ENCODE data around the gene SRXN1. TPM values are rescaled to one million over a fixed set of nuclear protein-coding genes. Genes with fewer than 3 reads are reported as not detected.
A peak's percentile ranks its signal among the peaks of the same experiment; 100 is the strongest.

SRXN1 gene
- polyA plus RNA-seq, 1 donor from 2014 or later = 6.9 TPM

DNA sequence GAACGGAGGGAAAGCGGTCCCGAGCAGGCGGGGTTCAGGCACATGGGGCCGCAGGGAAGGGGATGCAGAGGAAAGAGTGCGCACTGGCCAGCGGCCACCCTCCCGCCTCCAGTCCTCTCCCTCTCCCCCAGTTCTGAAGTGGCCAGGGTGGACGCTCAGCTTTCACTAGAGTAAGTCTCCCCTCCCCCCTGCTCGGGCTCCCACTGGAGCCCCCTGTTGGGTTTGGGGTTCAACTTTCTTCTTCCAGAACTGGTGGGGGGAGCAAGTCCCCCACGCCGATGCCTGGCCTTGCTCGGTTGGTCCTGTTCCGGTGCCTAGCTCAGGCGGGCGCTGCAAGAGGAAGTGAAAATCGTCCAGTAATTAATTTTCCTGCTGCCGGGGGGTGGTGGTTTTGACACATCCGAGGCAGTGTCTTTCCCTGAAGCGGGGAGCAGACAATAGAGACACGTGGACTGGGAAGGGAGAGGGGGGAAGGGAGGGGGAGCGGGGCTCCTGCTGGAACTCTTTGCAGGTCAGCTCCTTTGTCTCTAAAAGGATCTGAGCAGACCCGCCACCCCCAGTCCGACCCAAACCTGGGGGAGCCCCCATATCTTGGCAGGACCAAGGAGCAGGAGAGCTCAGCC lies 23.4 kb upstream of the SRXN1 start:
- H3K9ac ChIP-seq (ENCODE audit: low read length) = peak overlapping the region; percentile 99
- H3K4me3 ChIP-seq (ENCODE audit: low read length) = peak overlapping the region; percentile 98
- TF ChIP-seq EZH2 (IDR thresholded peaks at IDR 0.05; ENCODE audit: borderline replicate concordance, insufficient read depth, low read length, poor library complexity, severe bottlenecking) (no peak), POLR2AphosphoS5 (IDR thresholded peaks at IDR 0.05) (peak; percentile 71), MXI1 (conservative IDR thresholded peaks at IDR 0.05; ENCODE audit: poor library complexity, severe bottlenecking) (peak; percentile 64), TAF1 (IDR thresholded peaks at IDR 0.05; ENCODE audit: low read depth) (no peak), RAD21 (conservative IDR thresholded peaks at IDR 0.05) (no peak), SMC3 (conservative IDR thresholded peaks at IDR 0.05; ENCODE audit: poor library complexity) (no peak), EP300 (conservative IDR thresholded peaks at IDR 0.05; ENCODE audit: poor library complexity, severe bottlenecking) (peak; percentile 9)
- TF ChIP-seq, protein P1, sequence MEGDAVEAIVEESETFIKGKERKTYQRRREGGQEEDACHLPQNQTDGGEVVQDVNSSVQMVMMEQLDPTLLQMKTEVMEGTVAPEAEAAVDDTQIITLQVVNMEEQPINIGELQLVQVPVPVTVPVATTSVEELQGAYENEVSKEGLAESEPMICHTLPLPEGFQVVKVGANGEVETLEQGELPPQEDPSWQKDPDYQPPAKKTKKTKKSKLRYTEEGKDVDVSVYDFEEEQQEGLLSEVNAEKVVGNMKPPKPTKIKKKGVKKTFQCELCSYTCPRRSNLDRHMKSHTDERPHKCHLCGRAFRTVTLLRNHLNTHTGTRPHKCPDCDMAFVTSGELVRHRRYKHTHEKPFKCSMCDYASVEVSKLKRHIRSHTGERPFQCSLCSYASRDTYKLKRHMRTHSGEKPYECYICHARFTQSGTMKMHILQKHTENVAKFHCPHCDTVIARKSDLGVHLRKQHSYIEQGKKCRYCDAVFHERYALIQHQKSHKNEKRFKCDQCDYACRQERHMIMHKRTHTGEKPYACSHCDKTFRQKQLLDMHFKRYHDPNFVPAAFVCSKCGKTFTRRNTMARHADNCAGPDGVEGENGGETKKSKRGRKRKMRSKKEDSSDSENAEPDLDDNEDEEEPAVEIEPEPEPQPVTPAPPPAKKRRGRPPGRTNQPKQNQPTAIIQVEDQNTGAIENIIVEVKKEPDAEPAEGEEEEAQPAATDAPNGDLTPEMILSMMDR (IDR thresholded peaks at IDR 0.05; ENCODE audit: poor library complexity, severe bottlenecking) = no peak
- TF ChIP-seq, protein P2, sequence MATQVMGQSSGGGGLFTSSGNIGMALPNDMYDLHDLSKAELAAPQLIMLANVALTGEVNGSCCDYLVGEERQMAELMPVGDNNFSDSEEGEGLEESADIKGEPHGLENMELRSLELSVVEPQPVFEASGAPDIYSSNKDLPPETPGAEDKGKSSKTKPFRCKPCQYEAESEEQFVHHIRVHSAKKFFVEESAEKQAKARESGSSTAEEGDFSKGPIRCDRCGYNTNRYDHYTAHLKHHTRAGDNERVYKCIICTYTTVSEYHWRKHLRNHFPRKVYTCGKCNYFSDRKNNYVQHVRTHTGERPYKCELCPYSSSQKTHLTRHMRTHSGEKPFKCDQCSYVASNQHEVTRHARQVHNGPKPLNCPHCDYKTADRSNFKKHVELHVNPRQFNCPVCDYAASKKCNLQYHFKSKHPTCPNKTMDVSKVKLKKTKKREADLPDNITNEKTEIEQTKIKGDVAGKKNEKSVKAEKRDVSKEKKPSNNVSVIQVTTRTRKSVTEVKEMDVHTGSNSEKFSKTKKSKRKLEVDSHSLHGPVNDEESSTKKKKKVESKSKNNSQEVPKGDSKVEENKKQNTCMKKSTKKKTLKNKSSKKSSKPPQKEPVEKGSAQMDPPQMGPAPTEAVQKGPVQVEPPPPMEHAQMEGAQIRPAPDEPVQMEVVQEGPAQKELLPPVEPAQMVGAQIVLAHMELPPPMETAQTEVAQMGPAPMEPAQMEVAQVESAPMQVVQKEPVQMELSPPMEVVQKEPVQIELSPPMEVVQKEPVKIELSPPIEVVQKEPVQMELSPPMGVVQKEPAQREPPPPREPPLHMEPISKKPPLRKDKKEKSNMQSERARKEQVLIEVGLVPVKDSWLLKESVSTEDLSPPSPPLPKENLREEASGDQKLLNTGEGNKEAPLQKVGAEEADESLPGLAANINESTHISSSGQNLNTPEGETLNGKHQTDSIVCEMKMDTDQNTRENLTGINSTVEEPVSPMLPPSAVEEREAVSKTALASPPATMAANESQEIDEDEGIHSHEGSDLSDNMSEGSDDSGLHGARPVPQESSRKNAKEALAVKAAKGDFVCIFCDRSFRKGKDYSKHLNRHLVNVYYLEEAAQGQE (IDR thresholded peaks at IDR 0.05; ENCODE audit: borderline replicate concordance) = peak; percentile 25
- no peaks in the 10 kb centered on the region for H3K9me3 ChIP-seq (ENCODE audit: low read length)
- no peaks in the 10 kb centered on the region for H3K9me2 ChIP-seq (ENCODE audit: insufficient read depth, low read length)
- H3K4me2 ChIP-seq (ENCODE audit: low read length) = peak overlapping the region; percentile 93
- H3K36me3 ChIP-seq (ENCODE audit: insufficient read depth, low read length) = no peaks in the 10 kb centered on the region
- H2AFZ ChIP-seq (ENCODE audit: low read depth, low read length) = peak overlapping the region; percentile 11
- H3K79me2 ChIP-seq (replicated peaks; ENCODE audit: insufficient read depth, low read length) = peaks cover 58% of the 10 kb centered on the region
- H3K27me3 ChIP-seq (ENCODE audit: insufficient read depth, low read depth, low read length) = no peaks in the 10 kb centered on the region
- H4K20me1 ChIP-seq (ENCODE audit: insufficient read depth) = peaks cover 4% of the 10 kb centered on the region
- no peaks in the 10 kb centered on the region for H3F3A ChIP-seq (ENCODE audit: insufficient read depth, low read length, poor library complexity, severe bottlenecking)
- peak overlapping the region; percentile 99 for H3K27ac ChIP-seq (ENCODE audit: low read length)

DNA sequence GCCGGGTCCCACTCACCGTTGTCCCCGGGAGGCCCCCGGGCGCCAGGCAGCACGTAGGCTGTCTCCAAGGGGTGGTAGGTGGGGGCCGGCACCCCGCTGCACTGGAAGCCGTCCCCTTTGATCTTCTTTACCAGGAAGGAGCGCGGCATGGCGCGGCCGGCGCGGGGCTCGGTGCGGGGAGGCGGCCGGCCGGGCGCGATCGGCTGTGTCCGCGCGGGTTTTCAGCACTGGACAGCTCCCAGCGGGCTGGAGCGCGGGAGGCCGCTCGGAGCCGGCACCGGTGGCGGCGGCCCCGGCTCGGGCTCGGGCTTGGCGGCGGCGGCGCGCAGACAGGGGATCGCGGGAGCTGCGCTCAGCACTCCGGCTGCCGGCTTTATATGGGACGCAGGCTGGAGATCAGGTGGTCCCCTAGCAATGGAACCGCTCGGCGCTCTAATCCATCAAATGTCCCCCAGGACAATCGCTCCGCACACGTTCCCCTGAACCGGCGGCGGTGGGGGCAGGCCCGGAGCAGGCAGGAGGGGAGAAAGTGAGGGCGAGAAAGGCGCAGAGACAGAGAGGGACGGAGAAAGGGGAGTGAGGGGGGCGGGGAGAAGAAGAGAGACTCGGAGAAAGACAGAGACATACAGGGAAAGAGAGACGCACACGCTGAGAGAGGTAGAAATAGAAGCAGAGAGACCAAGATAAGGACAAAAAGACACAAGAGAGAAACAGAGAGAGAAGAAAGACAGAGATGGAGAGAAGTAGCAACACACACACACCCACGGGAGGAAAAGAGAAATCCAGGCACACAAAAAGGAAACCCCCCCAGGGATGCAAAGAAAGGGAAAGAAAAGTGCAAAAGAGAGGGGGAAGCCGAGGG lies 22.7 kb upstream of the SRXN1 start, which contains the start of gene SCRT2:
SCRT2 (minus strand) TSS at position 350 of the 862 bp plus-strand sequence; CDS start at position 149, 201 bp downstream.
- TF ChIP-seq EZH2 (IDR thresholded peaks at IDR 0.05; ENCODE audit: borderline replicate concordance, insufficient read depth, low read length, poor library complexity, severe bottlenecking) (no peak), SMC3 (conservative IDR thresholded peaks at IDR 0.05; ENCODE audit: poor library complexity) (peak; percentile 28), EP300 (conservative IDR thresholded peaks at IDR 0.05; ENCODE audit: poor library complexity, severe bottlenecking) (peak; percentile 63), POLR2AphosphoS5 (IDR thresholded peaks at IDR 0.05) (peak; percentile 77), TAF1 (IDR thresholded peaks at IDR 0.05; ENCODE audit: low read depth) (peak; percentile 69), MXI1 (conservative IDR thresholded peaks at IDR 0.05; ENCODE audit: poor library complexity, severe bottlenecking) (peak; percentile 70), RAD21 (conservative IDR thresholded peaks at IDR 0.05) (peak; percentile 34)
- TF ChIP-seq, protein P1 (IDR thresholded peaks at IDR 0.05; ENCODE audit: poor library complexity, severe bottlenecking) = no peak
- TF ChIP-seq, protein P2 (IDR thresholded peaks at IDR 0.05; ENCODE audit: borderline replicate concordance) = no peak
- Histone ChIP-seq H3K27ac (ENCODE audit: low read length) (peak within 1 kb of the TSS; percentile 99), H3K36me3 (ENCODE audit: insufficient read depth, low read length) (no peaks in the 10 kb centered on the region), H3F3A (ENCODE audit: insufficient read depth, low read length, poor library complexity, severe bottlenecking) (no peaks in the 10 kb centered on the region), H3K9me2 (ENCODE audit: insufficient read depth, low read length) (no peaks in the 10 kb centered on the region), H3K9me3 (ENCODE audit: low read length) (no peaks in the 10 kb centered on the region), H3K27me3 (ENCODE audit: insufficient read depth, low read depth, low read length) (no peaks in the 10 kb centered on the region), H3K4me2 (ENCODE audit: low read length) (peak within 1 kb of the TSS; percentile 96), H3K4me3 (ENCODE audit: low read length) (peak within 1 kb of the TSS; percentile 98), H3K79me2 (replicated peaks; ENCODE audit: insufficient read depth, low read length) (peaks cover 66% of the 10 kb centered on the region), H2AFZ (ENCODE audit: low read depth, low read length) (peak within 1 kb of the TSS; percentile 11), H4K20me1 (ENCODE audit: insufficient read depth) (peaks cover 6% of the 10 kb centered on the region), H3K9ac (ENCODE audit: low read length) (peak within 1 kb of the TSS; percentile 99)
